ENCODE data around the gene SHROOM3. TPM values are rescaled to one million over a fixed set of nuclear protein-coding genes. Genes with fewer than 3 reads are reported as not detected.

Gene SHROOM3
- total and polyA plus RNA-seq, 2 experiments from 2014 or later, result 11.3 to 73.5 TPM

DNA sequence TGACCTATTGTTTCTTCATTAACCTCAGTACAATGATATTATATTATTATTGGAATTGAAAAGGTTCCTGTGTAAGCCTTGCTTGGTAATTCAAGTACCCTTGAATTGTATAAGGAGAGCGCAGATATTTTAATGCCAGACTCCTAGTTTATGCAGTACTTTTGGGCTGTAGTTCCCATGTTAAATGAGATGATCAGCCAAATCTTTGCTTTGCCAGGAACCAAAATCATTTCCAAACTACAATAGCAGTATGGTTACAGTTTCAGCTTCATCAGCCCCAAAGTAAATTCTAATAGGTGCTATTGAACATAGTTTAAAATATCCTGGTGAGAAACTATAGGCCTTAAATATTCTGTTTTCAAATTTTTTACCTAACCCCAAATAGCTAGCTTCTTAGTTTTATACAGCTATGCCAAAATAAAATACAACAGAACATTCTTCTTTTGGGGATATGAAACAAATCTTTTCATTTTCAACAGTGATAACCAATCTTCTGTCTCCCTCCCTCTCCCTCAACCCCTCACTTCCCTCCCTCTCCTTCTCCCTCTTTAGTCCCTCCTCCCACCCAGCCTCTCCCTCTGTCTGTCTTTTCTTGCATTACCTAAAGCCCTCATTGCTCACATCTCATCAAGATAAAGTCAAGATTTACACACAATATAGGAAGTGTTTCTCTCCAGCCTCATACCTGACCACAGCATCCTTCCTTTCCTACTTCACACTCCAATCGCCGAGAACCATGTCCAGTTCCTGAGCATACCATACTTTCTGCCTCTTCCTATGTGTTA, 190.1 kb downstream of the SHROOM3 start:
- Histone ChIP-seq H3K36me3 (ENCODE audit: insufficient read depth) (no peaks in the 10 kb centered on the region), H3K4me1 (ENCODE audit: insufficient read depth) (peaks cover 29% of the 10 kb centered on the region), H3F3A (replicated peaks; ENCODE audit: low read depth) (no peaks in the 10 kb centered on the region), H3K27me3 (ENCODE audit: insufficient read depth) (no peaks in the 10 kb centered on the region), H2AFZ (no peak overlapping the region), H4K20me1 (replicated peaks; ENCODE audit: insufficient read depth) (no peaks in the 10 kb centered on the region), H3K79me2 (replicated peaks; ENCODE audit: insufficient read depth) (no peaks in the 10 kb centered on the region), H3K9me2 (ENCODE audit: insufficient read depth) (no peaks in the 10 kb centered on the region), H3K4me3 (no peak overlapping the region), H3K4me2 (peak overlapping the region; percentile 60), H3K27ac (ENCODE audit: low read depth) (peak overlapping the region; percentile 40; the same call in 1 of the 2 replicates)
- H3K27me3 Mint-ChIP-seq (ENCODE audit: insufficient read depth, low read depth, poor library complexity), result no peaks in the 10 kb centered on the region
- H3K9me3 Mint-ChIP-seq, result no peaks in the 10 kb centered on the region
- TF ChIP-seq, protein P1, sequence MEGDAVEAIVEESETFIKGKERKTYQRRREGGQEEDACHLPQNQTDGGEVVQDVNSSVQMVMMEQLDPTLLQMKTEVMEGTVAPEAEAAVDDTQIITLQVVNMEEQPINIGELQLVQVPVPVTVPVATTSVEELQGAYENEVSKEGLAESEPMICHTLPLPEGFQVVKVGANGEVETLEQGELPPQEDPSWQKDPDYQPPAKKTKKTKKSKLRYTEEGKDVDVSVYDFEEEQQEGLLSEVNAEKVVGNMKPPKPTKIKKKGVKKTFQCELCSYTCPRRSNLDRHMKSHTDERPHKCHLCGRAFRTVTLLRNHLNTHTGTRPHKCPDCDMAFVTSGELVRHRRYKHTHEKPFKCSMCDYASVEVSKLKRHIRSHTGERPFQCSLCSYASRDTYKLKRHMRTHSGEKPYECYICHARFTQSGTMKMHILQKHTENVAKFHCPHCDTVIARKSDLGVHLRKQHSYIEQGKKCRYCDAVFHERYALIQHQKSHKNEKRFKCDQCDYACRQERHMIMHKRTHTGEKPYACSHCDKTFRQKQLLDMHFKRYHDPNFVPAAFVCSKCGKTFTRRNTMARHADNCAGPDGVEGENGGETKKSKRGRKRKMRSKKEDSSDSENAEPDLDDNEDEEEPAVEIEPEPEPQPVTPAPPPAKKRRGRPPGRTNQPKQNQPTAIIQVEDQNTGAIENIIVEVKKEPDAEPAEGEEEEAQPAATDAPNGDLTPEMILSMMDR (conservative IDR thresholded peaks at IDR 0.05; ENCODE audit: low read depth in 2 of 2), result no peak
- TF ChIP-seq, protein P2, sequence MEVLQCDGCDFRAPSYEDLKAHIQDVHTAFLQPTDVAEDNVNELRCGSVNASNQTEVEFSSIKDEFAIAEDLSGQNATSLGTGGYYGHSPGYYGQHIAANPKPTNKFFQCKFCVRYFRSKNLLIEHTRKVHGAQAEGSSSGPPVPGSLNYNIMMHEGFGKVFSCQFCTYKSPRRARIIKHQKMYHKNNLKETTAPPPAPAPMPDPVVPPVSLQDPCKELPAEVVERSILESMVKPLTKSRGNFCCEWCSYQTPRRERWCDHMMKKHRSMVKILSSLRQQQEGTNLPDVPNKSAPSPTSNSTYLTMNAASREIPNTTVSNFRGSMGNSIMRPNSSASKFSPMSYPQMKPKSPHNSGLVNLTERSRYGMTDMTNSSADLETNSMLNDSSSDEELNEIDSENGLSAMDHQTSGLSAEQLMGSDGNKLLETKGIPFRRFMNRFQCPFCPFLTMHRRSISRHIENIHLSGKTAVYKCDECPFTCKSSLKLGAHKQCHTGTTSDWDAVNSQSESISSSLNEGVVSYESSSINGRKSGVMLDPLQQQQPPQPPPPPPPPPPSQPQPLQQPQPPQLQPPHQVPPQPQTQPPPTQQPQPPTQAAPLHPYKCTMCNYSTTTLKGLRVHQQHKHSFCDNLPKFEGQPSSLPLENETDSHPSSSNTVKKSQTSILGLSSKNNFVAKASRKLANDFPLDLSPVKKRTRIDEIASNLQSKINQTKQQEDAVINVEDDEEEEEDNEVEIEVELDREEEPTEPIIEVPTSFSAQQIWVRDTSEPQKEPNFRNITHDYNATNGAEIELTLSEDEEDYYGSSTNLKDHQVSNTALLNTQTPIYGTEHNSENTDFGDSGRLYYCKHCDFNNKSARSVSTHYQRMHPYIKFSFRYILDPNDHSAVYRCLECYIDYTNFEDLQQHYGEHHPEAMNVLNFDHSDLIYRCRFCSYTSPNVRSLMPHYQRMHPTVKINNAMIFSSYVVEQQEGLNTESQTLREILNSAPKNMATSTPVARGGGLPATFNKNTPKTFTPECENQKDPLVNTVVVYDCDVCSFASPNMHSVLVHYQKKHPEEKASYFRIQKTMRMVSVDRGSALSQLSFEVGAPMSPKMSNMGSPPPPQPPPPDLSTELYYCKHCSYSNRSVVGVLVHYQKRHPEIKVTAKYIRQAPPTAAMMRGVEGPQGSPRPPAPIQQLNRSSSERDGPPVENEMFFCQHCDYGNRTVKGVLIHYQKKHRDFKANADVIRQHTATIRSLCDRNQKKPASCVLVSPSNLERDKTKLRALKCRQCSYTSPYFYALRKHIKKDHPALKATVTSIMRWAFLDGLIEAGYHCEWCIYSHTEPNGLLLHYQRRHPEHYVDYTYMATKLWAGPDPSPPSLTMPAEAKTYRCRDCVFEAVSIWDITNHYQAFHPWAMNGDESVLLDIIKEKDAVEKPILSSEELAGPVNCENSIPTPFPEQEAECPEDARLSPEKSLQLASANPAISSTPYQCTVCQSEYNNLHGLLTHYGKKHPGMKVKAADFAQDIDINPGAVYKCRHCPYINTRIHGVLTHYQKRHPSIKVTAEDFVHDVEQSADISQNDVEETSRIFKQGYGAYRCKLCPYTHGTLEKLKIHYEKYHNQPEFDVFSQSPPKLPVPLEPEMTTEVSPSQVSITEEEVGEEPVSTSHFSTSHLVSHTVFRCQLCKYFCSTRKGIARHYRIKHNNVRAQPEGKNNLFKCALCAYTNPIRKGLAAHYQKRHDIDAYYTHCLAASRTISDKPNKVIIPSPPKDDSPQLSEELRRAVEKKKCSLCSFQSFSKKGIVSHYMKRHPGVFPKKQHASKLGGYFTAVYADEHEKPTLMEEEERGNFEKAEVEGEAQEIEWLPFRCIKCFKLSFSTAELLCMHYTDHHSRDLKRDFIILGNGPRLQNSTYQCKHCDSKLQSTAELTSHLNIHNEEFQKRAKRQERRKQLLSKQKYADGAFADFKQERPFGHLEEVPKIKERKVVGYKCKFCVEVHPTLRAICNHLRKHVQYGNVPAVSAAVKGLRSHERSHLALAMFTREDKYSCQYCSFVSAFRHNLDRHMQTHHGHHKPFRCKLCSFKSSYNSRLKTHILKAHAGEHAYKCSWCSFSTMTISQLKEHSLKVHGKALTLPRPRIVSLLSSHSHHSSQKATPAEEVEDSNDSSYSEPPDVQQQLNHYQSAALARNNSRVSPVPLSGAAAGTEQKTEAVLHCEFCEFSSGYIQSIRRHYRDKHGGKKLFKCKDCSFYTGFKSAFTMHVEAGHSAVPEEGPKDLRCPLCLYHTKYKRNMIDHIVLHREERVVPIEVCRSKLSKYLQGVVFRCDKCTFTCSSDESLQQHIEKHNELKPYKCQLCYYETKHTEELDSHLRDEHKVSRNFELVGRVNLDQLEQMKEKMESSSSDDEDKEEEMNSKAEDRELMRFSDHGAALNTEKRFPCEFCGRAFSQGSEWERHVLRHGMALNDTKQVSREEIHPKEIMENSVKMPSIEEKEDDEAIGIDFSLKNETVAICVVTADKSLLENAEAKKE (CRISPR knock-in tag; IDR thresholded peaks at IDR 0.05), result no peak
- TF ChIP-seq ZNF114 (CRISPR knock-in tag; IDR thresholded peaks at IDR 0.05) (no peak), ZNF331 (CRISPR knock-in tag; IDR thresholded peaks at IDR 0.05; ENCODE audit: low read depth) (no peak), NANOG (IDR thresholded peaks at IDR 0.05; ENCODE audit: borderline replicate concordance) (no peak), EZH2 (IDR thresholded peaks at IDR 0.05; ENCODE audit: low read depth, unreplicated experiment) (no peak), CREB1 (CRISPR knock-in tag; IDR thresholded peaks at IDR 0.05; ENCODE audit: low read depth) (no peak), POLR2AphosphoS5 (IDR thresholded peaks at IDR 0.05; ENCODE audit: low read depth) (no peak), EZH2phosphoT487 (IDR thresholded peaks at IDR 0.05; ENCODE audit: unreplicated experiment) (no peak)
- TF ChIP-seq, protein P3, sequence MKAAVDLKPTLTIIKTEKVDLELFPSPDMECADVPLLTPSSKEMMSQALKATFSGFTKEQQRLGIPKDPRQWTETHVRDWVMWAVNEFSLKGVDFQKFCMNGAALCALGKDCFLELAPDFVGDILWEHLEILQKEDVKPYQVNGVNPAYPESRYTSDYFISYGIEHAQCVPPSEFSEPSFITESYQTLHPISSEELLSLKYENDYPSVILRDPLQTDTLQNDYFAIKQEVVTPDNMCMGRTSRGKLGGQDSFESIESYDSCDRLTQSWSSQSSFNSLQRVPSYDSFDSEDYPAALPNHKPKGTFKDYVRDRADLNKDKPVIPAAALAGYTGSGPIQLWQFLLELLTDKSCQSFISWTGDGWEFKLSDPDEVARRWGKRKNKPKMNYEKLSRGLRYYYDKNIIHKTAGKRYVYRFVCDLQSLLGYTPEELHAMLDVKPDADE (IDR thresholded peaks at IDR 0.05), result no peak
- no peak overlapping the region for H3K4me3 Mint-ChIP-seq
- H3K27ac Mint-ChIP-seq, result no peak overlapping the region
- H3K4me1 Mint-ChIP-seq, result peaks cover 37% of the 10 kb centered on the region
- H3K36me3 Mint-ChIP-seq (ENCODE audit: low read depth), result no peaks in the 10 kb centered on the region; the same call in 2 of the 3 replicates
- peak; percentile 46 for DNase-seq (ENCODE audit: low spot score)
- peak; percentile 70 for ATAC-seq

Data from GM23338 (cell line).